Esophagus muscularis mucosa (tissue), 3 donors: Measurements from ENCODE around the gene SH3PXD2A.

ENCODE experiments used
- CTCF ChIP-seq, 3 experiments: fragments of 200-600 bp in 2 of 3; fragments of 450-650 bp in 1 of 3; sonication (generic) in 2 of 3; IDR thresholded peaks; one replicate each; pipeline ENCODE4 v1.5.1; 2017 to 2019; ENCODE audit warnings: antibody characterized with exemption in 3 of 3, mild to moderate bottlenecking in 2 of 3, moderate library complexity in 1 of 3
- POLR2A ChIP-seq: fragments of 450-650 bp; IDR thresholded peaks from one replicate; pipeline ENCODE4 v1.6.1; 2017; ENCODE audit warnings: antibody characterized with exemption, moderate library complexity, mild to moderate bottlenecking, low read depth
- POLR2AphosphoS5 ChIP-seq, 2 donors: sonication (generic); formaldehyde crosslinking; IDR thresholded peaks; one replicate each; pipeline ENCODE4 v1.6.1; 2017; ENCODE audit warnings: antibody characterized with exemption in 2 of 2

- TF ChIP-seq CTCF (IDR thresholded peaks at IDR 0.05): no peak
- TF ChIP-seq POLR2A: no peak
- TF ChIP-seq POLR2AphosphoS5 (IDR thresholded peaks at IDR 0.05): no peak
These were observed 245.3 kb downstream of the SH3PXD2A start for GRCh38 chr10:103610083-103610472.
